Coronary artery (tissue), 2 donors: ENCODE data around the gene OR1N1.

Source experiments
- DNase-seq: peaks from one replicate; pipeline ENCODE4 v3.0.0-alpha.2; 2017; ENCODE audit warnings: low spot score
- H3K27ac ChIP-seq, 2 donors: fragments of 200-600 bp; sonication (generic); one replicate each; pipeline ENCODE4 v1.5.1; 2016 to 2019
- H3K4me3 ChIP-seq: fragments of 200-600 bp; sonication (generic); 2 replicates; pipeline ENCODE4 v1.5.1; 2016; ENCODE audit warnings: mild to moderate bottlenecking, moderate library complexity
- TF ChIP-seq, protein P1 (sequence below): fragments of 200-600 bp; sonication (generic); IDR thresholded peaks from one replicate; pipeline ENCODE4 v1.5.1; 2019; ENCODE audit warnings: antibody characterized with exemption

Gene OR1N1, protein sequence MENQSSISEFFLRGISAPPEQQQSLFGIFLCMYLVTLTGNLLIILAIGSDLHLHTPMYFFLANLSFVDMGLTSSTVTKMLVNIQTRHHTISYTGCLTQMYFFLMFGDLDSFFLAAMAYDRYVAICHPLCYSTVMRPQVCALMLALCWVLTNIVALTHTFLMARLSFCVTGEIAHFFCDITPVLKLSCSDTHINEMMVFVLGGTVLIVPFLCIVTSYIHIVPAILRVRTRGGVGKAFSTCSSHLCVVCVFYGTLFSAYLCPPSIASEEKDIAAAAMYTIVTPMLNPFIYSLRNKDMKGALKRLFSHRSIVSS

DNA sequence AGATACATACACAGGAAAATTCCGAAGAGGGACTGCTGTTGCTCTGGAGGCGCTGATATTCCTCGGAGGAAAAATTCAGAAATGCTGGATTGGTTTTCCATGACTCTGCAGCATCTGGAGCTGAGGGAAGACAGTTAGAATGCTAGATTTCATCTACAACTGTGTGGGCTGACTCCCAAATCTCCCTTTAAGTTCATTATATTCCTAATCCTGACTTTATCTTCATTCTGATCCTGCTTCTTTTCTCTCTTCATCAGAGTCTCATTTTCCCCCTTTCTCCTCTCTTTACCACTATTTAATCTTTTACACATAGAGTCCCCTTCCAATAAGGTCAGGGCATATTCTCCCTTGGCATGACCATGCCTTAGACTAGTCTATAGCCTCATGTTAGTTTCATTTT, at the start of gene OR1N1:
Gene OR1N1 (minus strand): TSS at position 101 of the 400 bp plus-strand sequence. CDS start 0 bp downstream, at position 101.
- Histone ChIP-seq H3K27ac (no peak within 1 kb of the TSS), H3K4me3 (no peak within 1 kb of the TSS)
- DNase-seq = no peak
- TF ChIP-seq, protein P1, sequence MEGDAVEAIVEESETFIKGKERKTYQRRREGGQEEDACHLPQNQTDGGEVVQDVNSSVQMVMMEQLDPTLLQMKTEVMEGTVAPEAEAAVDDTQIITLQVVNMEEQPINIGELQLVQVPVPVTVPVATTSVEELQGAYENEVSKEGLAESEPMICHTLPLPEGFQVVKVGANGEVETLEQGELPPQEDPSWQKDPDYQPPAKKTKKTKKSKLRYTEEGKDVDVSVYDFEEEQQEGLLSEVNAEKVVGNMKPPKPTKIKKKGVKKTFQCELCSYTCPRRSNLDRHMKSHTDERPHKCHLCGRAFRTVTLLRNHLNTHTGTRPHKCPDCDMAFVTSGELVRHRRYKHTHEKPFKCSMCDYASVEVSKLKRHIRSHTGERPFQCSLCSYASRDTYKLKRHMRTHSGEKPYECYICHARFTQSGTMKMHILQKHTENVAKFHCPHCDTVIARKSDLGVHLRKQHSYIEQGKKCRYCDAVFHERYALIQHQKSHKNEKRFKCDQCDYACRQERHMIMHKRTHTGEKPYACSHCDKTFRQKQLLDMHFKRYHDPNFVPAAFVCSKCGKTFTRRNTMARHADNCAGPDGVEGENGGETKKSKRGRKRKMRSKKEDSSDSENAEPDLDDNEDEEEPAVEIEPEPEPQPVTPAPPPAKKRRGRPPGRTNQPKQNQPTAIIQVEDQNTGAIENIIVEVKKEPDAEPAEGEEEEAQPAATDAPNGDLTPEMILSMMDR = no peak

DNA sequence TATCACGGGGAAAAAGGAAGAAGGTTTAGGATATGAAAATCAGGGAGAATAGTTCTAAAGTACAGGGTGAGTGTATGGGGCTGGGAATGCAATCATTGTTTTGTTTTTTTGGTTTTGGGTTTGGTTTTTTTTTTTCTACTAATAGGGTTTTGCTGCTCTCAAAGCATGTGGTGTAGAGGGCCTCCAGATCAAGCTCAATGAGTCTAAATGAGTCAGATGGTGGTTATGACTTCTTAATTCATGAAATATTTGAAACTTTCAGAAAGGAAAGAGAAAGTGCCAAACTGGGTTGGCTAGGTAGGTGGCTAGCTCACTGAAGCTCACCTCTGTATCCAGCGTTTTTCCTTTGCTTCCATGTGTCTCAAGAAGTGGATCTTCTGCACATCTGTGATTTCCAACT, 45.4 kb upstream of the OR1N1 start:
- H3K27ac ChIP-seq = no peak overlapping the region
- no peak for DNase-seq
- TF ChIP-seq, protein P1 = no peak
- no peak overlapping the region for H3K4me3 ChIP-seq

DNA sequence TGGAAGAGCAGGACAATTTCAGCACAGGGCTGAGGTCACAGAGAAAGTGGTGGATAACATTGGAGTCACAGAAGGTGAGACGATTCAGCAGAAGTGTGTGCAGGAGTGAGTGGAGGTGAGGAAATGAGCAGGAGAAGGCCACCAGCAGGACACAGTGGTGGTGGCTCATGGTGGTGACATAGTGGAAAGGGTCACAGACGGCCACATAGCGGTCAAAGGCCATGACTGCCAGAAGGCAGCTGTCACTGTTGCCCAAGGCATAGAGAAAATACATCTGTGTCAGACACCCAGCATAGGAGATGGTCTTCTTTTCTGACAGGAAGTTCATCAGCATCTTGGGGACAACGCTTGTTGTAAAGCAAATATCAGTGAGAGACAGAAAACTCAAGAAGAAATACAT, 40.8 kb upstream of the OR1N1 start:
- no peak for DNase-seq
- no peak overlapping the region for H3K4me3 ChIP-seq
- no peak overlapping the region for H3K27ac ChIP-seq
- TF ChIP-seq, protein P1 = no peak

DNA sequence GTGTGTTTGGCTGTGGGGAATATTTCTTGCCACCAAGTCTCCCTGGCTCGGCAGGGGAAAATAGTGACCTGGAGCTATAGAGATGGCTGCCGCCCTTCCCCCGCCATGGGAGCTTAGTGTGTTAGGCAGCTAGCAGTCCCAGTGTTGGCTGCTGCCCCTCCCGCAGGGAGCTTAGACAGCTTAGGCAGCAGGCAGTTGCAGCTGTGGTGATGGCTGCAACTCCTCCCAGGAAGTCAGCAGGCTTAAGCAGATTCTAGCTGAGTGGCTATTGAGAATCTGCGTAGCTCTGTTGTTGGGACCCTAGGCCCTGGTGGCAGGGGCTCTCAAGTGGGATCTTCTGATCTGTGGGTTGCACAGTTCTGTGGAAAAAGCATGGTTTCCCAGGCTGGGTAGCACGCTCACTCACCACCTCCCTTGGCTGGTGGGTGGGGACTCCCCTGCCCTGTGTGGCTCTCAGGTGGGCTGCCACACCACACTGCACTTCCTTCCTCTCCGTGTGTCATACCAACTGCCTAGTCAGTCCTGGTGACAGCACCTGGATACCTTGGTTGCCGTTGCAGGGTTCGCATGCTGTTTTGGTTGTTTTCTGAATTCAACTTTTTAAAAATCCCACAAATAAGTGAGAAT, 35.2 kb upstream of the OR1N1 start:
- no peak for DNase-seq
- no peak overlapping the region for H3K4me3 ChIP-seq
- TF ChIP-seq, protein P1 = no peak
- no peak overlapping the region for H3K27ac ChIP-seq

DNA sequence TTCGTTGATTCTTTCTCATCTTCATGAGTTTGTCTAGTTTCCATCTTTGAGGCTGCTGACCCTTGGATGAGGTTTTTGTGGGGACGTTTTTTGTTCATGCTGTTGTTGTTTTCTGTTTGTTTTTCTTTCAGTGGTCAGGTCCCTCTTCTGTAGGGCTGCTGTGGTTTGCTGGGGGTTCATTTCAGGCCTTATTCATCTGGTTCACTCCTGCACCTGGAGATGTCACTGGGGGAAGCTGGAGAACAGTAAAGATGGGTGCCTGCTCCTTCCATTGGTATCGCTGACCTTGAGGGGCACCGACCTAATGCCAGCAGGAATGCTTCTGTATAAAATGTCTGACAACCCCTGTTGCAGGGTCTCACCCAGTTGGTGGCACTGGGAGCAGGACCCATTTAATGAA, 34.4 kb upstream of the OR1N1 start:
- TF ChIP-seq, protein P1 = no peak
- H3K27ac ChIP-seq = no peak overlapping the region
- no peak for DNase-seq
- no peak overlapping the region for H3K4me3 ChIP-seq

DNA sequence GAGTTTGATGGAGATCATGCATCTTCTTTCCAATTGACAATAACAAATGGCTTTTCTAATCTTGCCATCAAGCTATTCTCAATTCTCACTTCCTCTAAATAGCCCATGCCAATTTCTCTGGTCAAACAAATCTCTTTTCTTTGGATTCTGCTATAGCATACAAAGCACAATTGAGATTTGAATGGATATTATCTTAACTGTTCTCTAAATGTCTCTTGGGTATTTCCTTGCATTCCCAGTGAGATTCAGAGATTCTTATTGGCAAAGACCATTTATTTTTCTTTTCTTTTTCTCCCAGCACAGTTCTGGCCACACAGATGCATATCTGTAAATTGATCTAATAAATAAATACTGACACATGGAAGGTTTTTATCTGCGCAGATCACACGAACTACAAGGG, 25.7 kb upstream of the OR1N1 start, which contains the start of gene OR1N2:
Gene OR1N2 (plus strand): TSS at position 301 of the 400 bp plus-strand sequence. CDS start 100 bp downstream, outside the sequence.
- TF ChIP-seq, protein P1 = no peak
- no peak for DNase-seq
- no peak within 1 kb of the TSS for H3K27ac ChIP-seq
- no peak within 1 kb of the TSS for H3K4me3 ChIP-seq

DNA sequence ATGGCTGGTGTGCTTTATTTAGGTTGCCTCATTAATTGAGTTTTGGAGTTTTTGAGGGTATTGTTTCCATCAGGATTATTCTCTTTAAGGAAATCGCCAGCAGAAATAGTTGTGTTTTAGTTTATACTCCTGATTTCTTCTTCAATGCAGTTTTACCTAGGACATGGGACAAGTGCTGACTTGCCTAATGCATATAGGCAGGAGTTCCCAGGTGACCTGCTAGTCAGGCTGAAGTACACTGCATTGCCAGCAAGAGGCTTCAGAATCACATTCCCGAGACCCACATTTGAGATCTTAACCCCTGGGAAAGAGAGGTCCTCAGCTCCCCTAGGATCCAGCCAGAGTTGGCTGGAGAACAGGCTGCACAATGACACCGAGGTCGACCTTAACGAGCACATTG, 24.3 kb upstream of the OR1N1 start:
- no peak for DNase-seq
- TF ChIP-seq, protein P1 = no peak
- Histone ChIP-seq H3K27ac (no peak overlapping the region), H3K4me3 (no peak overlapping the region)
